HG03280 (cell line): ENCODE data around the gene AKR1D1.
"Not testable (repeated sequence)": the region's sequence is repeated elsewhere in the genome, so short reads cannot be mapped to it uniquely, and the experiment has no call there.

ENCODE experiments used
- ATAC-seq: cut with Tn5 transposase; IDR thresholded peaks from one replicate; pipeline ENCODE4 v1.9.1; 2021; ENCODE audit warnings: mild to moderate bottlenecking, moderate library complexity; ENCODE audit not compliant: unreplicated experiment

The AKR1D1 gene

GRCh38 chr7:138072726-138073125, 3.5 kb upstream of the AKR1D1 start:
- no peak for ATAC-seq

GRCh38 chr7:138074121-138074520, 2.1 kb upstream of the AKR1D1 start:
- ATAC-seq, result no peak

GRCh38 chr7:138074540-138074939, 1.7 kb upstream of the AKR1D1 start:
- no peak for ATAC-seq

- ATAC-seq, result no peak
Observed at GRCh38 chr7:138075350-138075749, 909 bp upstream of the AKR1D1 start.

GRCh38 chr7:138075786-138076185, 473 bp upstream of the AKR1D1 start:
- not testable (repeated sequence) for ATAC-seq

GRCh38 chr7:138077809-138078208, 1.6 kb downstream of the AKR1D1 start:
- no peak for ATAC-seq

- no peak for ATAC-seq
Observed at GRCh38 chr7:138079137-138079536, 2.9 kb downstream of the AKR1D1 start.

GRCh38 chr7:138081868-138082267, 5.6 kb downstream of the AKR1D1 start:
- ATAC-seq, result no peak

GRCh38 chr7:138083859-138084258, 7.6 kb downstream of the AKR1D1 start:
- no peak for ATAC-seq

GRCh38 chr7:138086563-138087270, 10.5 kb downstream of the AKR1D1 start:
- no peak for ATAC-seq

- ATAC-seq, result no peak
Observed at GRCh38 chr7:138089080-138089901, 13.0 kb downstream of the AKR1D1 start.

- ATAC-seq, result no peak
Observed at GRCh38 chr7:138091032-138091431, 14.8 kb downstream of the AKR1D1 start.

- ATAC-seq, result not testable (repeated sequence)
Observed at GRCh38 chr7:138091840-138092239, 15.6 kb downstream of the AKR1D1 start.

- no peak for ATAC-seq
Observed at GRCh38 chr7:138092486-138093028, 16.3 kb downstream of the AKR1D1 start.

GRCh38 chr7:138095972-138096935, 20.0 kb downstream of the AKR1D1 start:
- ATAC-seq, result no peak

- ATAC-seq, result no peak
Observed at GRCh38 chr7:138097064-138097741, 20.9 kb downstream of the AKR1D1 start.

GRCh38 chr7:138099813-138100212, 23.6 kb downstream of the AKR1D1 start:
- no peak for ATAC-seq

GRCh38 chr7:138105221-138105620, 29.0 kb downstream of the AKR1D1 start:
- no peak for ATAC-seq

GRCh38 chr7:138115047-138115446, 38.8 kb downstream of the AKR1D1 start:
- no peak for ATAC-seq

- no peak for ATAC-seq
Observed at GRCh38 chr7:138116141-138116540, 39.9 kb downstream of the AKR1D1 start.
